SU-DHL-6 (cell line): ENCODE results near the gene RFX4.
A peak's percentile ranks its signal among the peaks of the same experiment; 100 is the strongest.

Experiments used
- H2AFZ ChIP-seq: fragments of 200-600 bp; sonication (generic); 2 replicates; pipeline ENCODE4 v1.6.1; 2014; ENCODE audit warnings: low read depth, mild to moderate bottlenecking, moderate library complexity, mixed read lengths, antibody characterized with exemption, low read length; ENCODE audit not compliant: severe bottlenecking
- H3F3A ChIP-seq: fragments of 200-600 bp; shearing (Covaris generic); 2 replicates; pipeline ENCODE4 v1.6.0; 2016; ENCODE audit warnings: antibody characterized with exemption, mild to moderate bottlenecking; ENCODE audit not compliant: insufficient read depth
- H3K27ac ChIP-seq: fragments of 200-600 bp; sonication (generic); 2 replicates; pipeline ENCODE4 v1.5.1; 2016; ENCODE audit warnings: low read depth, mild to moderate bottlenecking, low read length, moderate library complexity, mixed read lengths
- H3K27me3 ChIP-seq: fragments of 200-600 bp; sonication (generic), shearing (Covaris generic); 2 replicates; pipeline ENCODE4 v1.6.0; 2014; ENCODE audit warnings: mild to moderate bottlenecking, low read length
- H3K36me3 ChIP-seq: fragments of 200-600 bp; sonication (generic); 2 replicates; pipeline ENCODE4 v1.6.1; 2014; ENCODE audit warnings: mild to moderate bottlenecking, low read length, mixed read lengths
- H3K4me2 ChIP-seq: fragments of 300-600, 200-600 bp; shearing (Covaris generic), sonication (generic); 2 replicates; pipeline ENCODE4 v1.6.0; 2014; ENCODE audit warnings: low read length, low read depth, mild to moderate bottlenecking; ENCODE audit not compliant: poor library complexity, severe bottlenecking
- H3K4me3 ChIP-seq: fragments of 200-600 bp; sonication (generic); 2 replicates; pipeline ENCODE4 v1.5.1; 2014; ENCODE audit warnings: antibody characterized with exemption, low read length, mild to moderate bottlenecking, mixed read lengths; ENCODE audit not compliant: insufficient read depth, poor library complexity, severe bottlenecking
- H3K79me2 ChIP-seq: fragments of 200-600 bp; sonication (generic); 2 replicates; pipeline ENCODE4 v1.6.1; 2014; ENCODE audit warnings: mild to moderate bottlenecking, low read length, moderate library complexity; ENCODE audit not compliant: insufficient read depth
- H3K9ac ChIP-seq: fragments of 200-600 bp; sonication (generic); 2 replicates; pipeline ENCODE4 v1.7.0; 2014; ENCODE audit warnings: mild to moderate bottlenecking, low read length
- H3K9me2 ChIP-seq: fragments of 200-600 bp; sonication (generic); replicated peaks from 2 replicates; pipeline ENCODE4 v1.6.1; 2014; ENCODE audit warnings: low read length; ENCODE audit not compliant: insufficient read depth
- H3K9me3 ChIP-seq: fragments of 200-600 bp; sonication (generic); 2 replicates; pipeline ENCODE4 v1.6.1; 2014; ENCODE audit warnings: low read length, mixed read lengths; ENCODE audit not compliant: insufficient read depth
- H4K20me1 ChIP-seq: fragments of 200-600 bp; sonication (generic); 2 replicates; pipeline ENCODE4 v1.6.1; 2014; ENCODE audit warnings: low read depth, mild to moderate bottlenecking, antibody characterized with exemption, low read length, moderate library complexity, mixed read lengths
- EZH2phosphoT487 ChIP-seq: fragments of 200-600 bp; sonication (generic), shearing (Covaris generic); conservative IDR thresholded peaks from 2 replicates; pipeline ENCODE4 v1.6.1; 2018; ENCODE audit warnings: mild to moderate bottlenecking, antibody characterized with exemption, low read length, moderate library complexity, mixed read lengths
- TF ChIP-seq, protein P1 (sequence below): fragments of 200-600 bp; sonication (generic); IDR thresholded peaks from one replicate; pipeline ENCODE4 v1.5.1; 2017; ENCODE audit warnings: antibody characterized with exemption, mild to moderate bottlenecking, low read length, moderate library complexity; ENCODE audit not compliant: insufficient read depth, poor library complexity, severe bottlenecking

Gene RFX4

DNA sequence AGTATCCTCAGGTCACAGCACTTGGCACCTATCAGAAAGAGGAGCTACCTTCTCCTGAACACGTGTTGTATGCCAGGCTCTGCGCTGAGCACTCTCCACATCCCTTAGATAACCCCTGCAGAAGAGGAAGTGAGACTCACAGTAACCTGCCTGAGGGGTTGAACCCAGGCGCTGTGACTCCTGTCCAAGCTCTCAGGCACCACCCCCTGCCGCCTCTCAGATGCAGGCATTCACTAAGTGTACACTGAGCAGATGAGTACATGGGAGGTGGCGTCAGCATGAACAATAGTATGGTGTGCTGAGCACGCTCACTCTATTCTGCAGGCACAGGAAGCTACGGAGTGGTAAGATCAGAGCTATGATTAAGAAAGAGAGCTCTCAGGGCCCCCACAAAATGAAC, 170.7 kb downstream of the RFX4 start:
- no peaks in the 10 kb centered on the region for H3K9me2 ChIP-seq
- H3F3A ChIP-seq = no peaks in the 10 kb centered on the region
- H3K9me3 ChIP-seq = no peaks in the 10 kb centered on the region
- no peaks in the 10 kb centered on the region for H3K36me3 ChIP-seq
- no peak overlapping the region for H3K9ac ChIP-seq
- no peak overlapping the region for H3K4me3 ChIP-seq
- H2AFZ ChIP-seq = no peak overlapping the region
- H3K27me3 ChIP-seq = no peaks in the 10 kb centered on the region
- no peaks in the 10 kb centered on the region for H3K79me2 ChIP-seq
- no peaks in the 10 kb centered on the region for H4K20me1 ChIP-seq
- TF ChIP-seq, protein P1, sequence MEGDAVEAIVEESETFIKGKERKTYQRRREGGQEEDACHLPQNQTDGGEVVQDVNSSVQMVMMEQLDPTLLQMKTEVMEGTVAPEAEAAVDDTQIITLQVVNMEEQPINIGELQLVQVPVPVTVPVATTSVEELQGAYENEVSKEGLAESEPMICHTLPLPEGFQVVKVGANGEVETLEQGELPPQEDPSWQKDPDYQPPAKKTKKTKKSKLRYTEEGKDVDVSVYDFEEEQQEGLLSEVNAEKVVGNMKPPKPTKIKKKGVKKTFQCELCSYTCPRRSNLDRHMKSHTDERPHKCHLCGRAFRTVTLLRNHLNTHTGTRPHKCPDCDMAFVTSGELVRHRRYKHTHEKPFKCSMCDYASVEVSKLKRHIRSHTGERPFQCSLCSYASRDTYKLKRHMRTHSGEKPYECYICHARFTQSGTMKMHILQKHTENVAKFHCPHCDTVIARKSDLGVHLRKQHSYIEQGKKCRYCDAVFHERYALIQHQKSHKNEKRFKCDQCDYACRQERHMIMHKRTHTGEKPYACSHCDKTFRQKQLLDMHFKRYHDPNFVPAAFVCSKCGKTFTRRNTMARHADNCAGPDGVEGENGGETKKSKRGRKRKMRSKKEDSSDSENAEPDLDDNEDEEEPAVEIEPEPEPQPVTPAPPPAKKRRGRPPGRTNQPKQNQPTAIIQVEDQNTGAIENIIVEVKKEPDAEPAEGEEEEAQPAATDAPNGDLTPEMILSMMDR = no peak
- TF ChIP-seq EZH2phosphoT487 = no peak
- H3K27ac ChIP-seq = no peak overlapping the region
- peak overlapping the region; percentile 31 for H3K4me2 ChIP-seq

DNA sequence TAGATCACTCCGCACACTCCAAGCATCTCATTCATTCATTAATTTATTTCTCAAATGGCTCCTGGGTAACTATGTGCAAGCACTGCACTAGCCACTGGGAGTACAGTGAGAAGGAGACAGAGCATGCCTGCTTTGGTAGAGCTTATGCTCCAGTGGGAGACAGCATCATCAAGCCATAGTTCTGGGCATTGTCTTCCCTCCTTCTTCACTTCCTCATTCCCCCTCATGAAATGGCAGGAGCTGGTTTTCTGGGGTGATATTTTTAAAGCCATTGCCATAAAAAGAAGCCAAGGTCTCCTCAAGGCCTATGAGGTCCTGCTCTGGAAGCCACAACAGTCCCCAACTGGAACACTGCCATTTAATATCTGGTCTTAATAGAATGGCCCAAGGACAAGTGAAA, 171.5 kb downstream of the RFX4 start:
- no peaks in the 10 kb centered on the region for H3K79me2 ChIP-seq
- no peak overlapping the region for H2AFZ ChIP-seq
- H3K9me3 ChIP-seq = no peaks in the 10 kb centered on the region
- H4K20me1 ChIP-seq = no peaks in the 10 kb centered on the region
- no peak overlapping the region for H3K4me2 ChIP-seq
- no peak overlapping the region for H3K9ac ChIP-seq
- TF ChIP-seq, protein P1 = no peak
- TF ChIP-seq EZH2phosphoT487 = no peak
- H3K27me3 ChIP-seq = no peaks in the 10 kb centered on the region
- no peak overlapping the region for H3K4me3 ChIP-seq
- H3K9me2 ChIP-seq = no peaks in the 10 kb centered on the region
- no peak overlapping the region for H3K27ac ChIP-seq
- H3K36me3 ChIP-seq = no peaks in the 10 kb centered on the region
- no peaks in the 10 kb centered on the region for H3F3A ChIP-seq

DNA sequence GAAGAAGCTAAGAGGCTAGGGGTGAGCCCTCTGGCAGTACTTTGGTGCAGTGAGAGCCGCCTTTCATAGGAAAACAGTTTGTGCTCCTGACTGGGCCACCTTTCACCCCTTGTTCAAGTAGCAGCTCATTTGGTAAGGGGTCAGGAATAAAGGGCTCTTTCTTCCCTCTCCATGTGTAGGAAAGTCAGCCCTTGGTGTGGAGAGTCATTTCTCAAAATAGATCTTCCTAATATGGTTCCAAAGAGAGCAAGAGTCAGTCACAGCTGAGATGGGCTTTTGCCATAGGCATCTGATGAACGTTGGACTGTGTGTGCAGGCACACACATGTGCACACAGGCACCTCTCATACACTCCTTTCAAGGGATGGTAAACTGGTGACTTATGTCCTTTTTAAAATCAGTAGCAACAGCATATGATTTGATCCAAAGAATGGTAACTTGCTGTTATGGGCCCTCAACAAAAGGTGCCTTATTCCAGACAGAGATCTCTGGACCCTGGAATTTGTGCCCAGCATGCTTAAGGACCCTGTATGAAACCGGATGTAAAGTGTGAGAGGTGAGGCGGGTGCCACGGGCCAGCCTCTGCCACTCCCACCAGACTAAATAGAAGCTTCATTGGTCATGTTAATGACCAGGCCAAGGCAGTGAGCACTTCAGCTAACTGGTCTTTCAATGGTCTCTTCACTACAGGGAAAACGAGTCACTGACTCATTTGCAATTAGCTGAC, 175.0 kb downstream of the RFX4 start:
- H3K79me2 ChIP-seq = no peaks in the 10 kb centered on the region
- no peaks in the 10 kb centered on the region for H3K9me2 ChIP-seq
- H3K27me3 ChIP-seq = no peaks in the 10 kb centered on the region
- no peak overlapping the region for H3K4me2 ChIP-seq
- H2AFZ ChIP-seq = no peak overlapping the region
- H3K36me3 ChIP-seq = no peaks in the 10 kb centered on the region
- H3K4me3 ChIP-seq = no peak overlapping the region
- no peaks in the 10 kb centered on the region for H3K9me3 ChIP-seq
- peaks cover 6% of the 10 kb centered on the region; the same call in 1 of the 2 replicates for H3F3A ChIP-seq
- H4K20me1 ChIP-seq = no peaks in the 10 kb centered on the region
- H3K9ac ChIP-seq = no peak overlapping the region
- H3K27ac ChIP-seq = no peak overlapping the region
- TF ChIP-seq, protein P1 = no peak
- TF ChIP-seq EZH2phosphoT487 = no peak
